Stimulated activated CD4-positive, alpha-beta T cell treated with anti-CD3 and anti-CD28 coated beads, Interleukin-2, amount 100 ng/mL, for 4 hours (primary cell): ENCODE measurements around the gene RXRA.

Experiments
- DNase-seq: peaks from one replicate; pipeline ENCODE4 v3.0.0-alpha.2; 2020; ENCODE audit warnings: low read depth

The RXRA gene

DNA sequence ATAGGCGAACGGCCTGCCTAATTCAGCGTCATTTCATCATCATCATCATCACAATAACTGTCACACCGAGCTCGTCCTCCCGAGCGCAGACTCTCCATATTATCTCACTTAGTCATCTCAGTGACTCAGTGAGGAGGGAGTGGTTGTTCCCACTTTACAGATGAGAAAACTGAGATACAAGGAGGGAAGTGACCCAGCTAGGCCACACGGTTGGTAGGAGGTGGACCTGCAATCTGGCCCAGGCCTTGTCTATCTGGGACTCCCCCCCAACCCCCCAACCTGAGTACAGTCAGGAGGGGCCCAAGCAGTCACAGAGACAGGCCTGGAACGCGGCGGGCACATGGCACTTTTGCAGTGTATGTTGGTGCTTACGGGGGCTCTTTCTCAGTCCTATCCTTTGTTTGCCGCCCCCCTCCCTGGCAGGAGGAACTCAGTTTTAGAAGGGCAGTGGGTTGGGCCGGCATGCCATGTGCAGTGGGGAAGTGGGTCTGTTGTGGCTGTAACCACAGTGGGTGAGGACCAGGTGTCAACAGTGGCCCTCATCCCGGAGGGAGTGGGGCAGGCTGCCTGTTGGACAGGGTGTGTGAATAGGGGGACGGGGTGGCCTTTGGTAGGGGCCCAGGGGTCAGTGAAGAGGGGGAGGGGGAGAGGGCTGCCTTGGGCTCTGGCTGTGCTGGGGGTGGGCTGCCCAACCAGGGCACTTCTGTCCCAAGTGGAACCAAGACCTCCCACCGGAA is 1.7 kb upstream of the RXRA start:
- no peak for DNase-seq

DNA sequence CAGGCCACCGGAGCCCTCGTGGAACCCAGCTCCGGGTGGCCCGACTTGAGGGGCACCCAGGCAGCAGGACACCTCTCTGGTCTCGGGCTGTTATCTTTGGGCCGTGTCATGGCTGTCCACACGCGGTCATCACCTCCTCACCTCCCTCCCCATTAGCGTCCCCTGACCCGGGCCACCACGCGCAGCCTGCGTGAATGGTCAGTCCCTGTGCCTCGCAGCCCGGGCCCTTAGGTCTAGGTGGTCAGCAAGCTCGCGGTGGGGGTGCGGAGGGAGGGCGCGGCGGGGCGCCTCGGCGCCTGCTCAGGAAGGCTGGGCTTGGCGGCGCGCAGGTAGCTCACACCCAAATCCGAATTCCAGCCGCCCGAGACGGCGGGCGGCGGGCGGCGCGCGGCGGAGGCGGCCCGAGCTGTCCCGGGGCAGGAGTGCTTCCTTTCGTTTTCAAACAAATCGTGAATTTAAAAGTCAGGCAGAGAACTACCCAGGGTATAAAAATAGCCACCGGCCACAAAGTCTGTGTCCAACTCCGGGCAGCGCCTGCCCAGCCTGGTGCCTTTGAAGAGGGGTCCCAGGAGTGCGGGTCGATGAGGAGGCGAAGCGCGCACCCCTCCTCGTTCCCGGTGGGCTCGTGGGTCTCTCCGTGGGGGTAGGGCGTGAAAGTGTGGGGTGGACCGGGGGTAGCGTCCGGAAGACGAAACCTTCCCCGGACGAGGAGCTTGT is 1.0 kb upstream of the RXRA start:
- DNase-seq = no peak

GRCh38 chr9:134326724-134327601 is 708 bp downstream of the RXRA start:
- DNase-seq = no peak

DNA sequence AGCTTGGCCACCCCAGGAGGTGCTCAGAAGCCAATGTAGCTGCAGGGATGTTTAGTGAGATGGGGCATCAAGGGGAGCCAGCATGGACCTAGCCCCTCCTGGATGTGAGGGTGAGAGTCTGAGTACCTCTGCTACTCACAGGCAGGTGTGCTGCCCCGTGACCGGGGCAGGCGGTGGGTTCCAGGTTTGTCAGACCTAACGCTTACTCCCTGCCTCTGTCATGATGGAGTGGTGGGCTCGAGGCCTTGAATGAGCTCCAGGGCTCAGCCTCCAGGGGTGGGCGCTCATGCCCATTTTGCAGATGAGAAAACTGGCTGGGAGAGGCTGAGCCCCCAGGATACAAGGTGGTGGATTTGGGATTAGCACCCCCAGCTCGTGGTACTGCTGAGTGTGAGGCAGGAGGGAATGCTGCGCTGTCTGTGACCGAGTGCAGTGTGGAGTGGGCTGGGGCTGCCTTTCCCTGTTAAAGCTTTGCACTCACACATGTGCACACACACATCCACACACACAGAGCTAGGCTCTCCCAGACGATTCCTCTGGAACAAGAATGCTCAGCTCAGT is 1.5 kb downstream of the RXRA start:
- no peak for DNase-seq

- no peak for DNase-seq
These were observed 2.1 kb downstream of the RXRA start for GRCh38 chr9:134328341-134328840.

GRCh38 chr9:134328841-134329575 is 2.8 kb downstream of the RXRA start:
- no peak for DNase-seq

GRCh38 chr9:134329576-134329855 is 3.3 kb downstream of the RXRA start:
- no peak for DNase-seq

GRCh38 chr9:134329886-134330285 is 3.6 kb downstream of the RXRA start:
- DNase-seq = no peak

- no peak for DNase-seq
These were observed 4.3 kb downstream of the RXRA start for GRCh38 chr9:134330590-134330989.

- DNase-seq = no peak
These were observed 5.2 kb downstream of the RXRA start for GRCh38 chr9:134331186-134332025.

DNA sequence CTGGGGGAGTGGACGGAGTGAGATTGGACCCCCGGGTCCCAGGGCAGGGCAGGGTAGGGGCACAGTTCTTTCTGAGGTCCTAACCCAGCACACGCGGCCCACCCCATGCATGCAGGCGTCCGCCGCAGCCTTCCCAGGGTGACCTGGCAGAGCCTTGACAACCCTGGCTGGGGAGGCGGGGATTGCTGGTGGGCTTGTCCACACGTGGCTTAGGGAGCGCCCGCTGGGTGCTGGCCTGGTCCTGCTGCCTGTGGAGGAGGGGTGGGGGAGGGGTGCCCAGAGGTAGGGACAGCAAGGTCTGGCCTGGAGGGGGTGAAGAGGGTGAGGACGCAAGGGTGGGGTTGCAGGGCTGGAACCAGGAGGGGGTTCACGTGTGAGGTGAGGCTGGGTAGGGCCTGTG is 6.0 kb downstream of the RXRA start:
- DNase-seq = no peak

DNA sequence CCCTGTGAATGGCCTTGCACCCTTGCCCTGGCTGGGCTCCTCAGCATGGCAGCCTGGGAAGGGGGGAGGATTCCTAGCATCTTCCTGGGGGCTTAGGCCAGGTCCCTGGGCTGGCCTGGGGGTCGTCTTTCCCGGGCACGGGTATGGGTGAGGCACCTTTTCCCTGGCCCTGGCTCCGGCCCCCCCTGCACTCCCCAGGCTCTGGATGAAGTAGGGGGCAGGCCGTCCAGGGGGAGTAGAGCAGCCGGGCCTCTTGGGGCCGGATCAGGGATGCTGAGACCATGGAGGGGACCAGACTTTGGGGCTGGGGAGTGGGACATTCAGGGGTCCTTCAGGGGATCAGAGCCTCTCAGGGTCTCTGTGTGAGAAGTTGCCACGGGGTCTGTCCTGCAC is 6.6 kb downstream of the RXRA start:
- DNase-seq = no peak

- DNase-seq = no peak
These were observed 7.1 kb downstream of the RXRA start for GRCh38 chr9:134333234-134333873.

GRCh38 chr9:134333874-134334581 is 7.8 kb downstream of the RXRA start:
- DNase-seq = no peak

GRCh38 chr9:134335061-134335460 is 8.8 kb downstream of the RXRA start:
- DNase-seq = no peak

DNA sequence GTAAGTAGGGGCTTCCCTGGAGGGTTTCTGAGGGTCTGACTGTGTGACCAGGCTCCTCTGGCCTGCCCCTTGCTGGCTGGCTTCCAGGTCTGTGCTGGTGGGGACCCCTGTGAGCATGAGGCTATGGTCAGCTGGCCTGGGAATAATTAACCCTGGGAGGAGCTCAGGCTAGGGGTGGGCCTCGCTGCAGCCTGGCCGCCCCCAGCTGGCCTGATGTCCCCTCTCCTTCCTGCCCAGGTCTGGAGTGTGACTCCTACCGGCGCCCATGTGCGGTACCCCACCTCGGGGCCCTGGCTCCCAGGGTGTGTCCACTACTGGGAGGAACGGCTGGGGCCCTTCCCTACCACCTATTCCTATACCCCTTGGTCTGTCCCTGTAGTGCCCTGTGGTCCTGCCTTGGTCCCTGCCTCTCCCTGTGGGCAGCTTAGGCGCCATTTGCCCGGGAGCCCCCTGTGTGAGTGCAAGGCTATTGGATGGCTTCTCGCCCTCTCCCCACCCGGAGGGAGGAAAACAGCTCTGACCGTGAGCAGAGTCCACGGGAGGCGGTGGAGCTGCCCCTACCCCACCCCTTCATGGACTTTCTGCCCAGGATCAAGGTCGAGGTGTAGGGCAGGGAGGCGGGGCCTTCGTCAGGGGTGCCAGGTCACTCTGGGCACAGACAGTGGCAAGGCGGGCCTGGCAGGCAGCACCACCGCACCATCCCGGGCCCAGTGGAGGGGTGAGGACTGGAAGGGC is 9.4 kb downstream of the RXRA start:
- no peak for DNase-seq

GRCh38 chr9:134336228-134336627 is 10.0 kb downstream of the RXRA start:
- DNase-seq = no peak

DNA sequence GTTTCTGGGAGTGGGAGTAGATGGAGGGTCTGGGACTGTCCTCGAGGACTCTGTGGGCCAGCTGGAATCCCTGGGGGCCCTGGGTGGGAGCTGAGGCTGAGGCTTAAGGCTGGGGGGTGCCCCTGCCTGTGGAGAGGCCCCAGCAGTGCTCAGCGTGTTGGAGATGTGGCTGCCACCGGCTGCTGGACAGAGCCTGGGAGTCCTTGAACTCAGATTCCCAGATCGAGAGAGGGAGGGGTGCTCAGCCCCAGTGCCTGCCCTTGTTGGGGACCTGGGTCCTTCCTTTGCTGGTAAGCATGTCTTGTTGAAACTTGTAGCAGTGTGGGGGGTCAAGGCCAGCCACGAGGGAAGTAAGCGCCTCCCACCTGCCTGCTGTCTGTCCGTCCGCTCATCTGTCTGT is 10.7 kb downstream of the RXRA start:
- DNase-seq = no peak

GRCh38 chr9:134337469-134337868 is 11.2 kb downstream of the RXRA start:
- no peak for DNase-seq
